ENCODE results near the gene WNT7A.

Gene WNT7A

DNA sequence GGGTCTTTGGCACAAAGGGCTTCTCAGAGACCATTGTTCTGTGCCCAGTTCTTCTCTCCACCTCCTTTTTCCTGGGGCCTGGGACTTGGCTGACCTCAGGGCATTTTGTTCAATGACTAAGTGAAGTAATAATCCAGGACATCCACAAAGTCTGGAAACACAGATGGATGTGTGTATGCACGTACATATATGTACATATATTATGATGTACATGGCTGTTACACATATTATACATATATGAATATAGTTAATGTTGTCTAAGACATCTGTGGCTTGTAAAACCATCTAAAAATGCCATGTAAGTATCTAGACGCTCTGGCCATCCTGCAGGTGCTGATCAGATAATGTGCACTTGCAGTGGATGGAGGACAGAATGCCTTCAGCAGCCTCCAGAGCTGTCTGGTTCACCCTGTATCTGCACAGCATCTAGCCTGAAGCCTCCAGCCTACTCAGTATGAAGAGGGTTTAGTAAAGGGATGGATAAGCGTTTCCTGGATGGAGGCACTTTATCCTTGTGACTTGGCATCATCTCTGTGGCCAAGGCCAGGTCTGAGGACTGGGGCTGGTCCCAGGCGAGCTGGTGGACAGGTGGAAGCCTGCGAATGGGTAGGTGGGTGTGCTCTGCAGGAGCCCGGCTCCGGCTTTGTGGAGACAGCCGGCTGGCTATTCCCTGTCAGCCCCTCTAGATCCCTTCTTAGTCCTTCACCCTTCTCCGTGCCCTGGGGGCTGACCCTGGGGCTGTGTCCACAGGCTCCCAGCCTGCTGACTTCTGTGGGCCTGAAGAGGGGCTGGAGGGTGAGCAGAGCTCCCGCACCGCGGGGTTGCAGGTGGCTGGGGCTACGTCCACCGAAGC, 88.4 kb downstream of the WNT7A start:
- DNase-seq: no peak

GRCh38 chr3:13790376-13791197, 89.3 kb downstream of the WNT7A start:
- no peak for DNase-seq

DNA sequence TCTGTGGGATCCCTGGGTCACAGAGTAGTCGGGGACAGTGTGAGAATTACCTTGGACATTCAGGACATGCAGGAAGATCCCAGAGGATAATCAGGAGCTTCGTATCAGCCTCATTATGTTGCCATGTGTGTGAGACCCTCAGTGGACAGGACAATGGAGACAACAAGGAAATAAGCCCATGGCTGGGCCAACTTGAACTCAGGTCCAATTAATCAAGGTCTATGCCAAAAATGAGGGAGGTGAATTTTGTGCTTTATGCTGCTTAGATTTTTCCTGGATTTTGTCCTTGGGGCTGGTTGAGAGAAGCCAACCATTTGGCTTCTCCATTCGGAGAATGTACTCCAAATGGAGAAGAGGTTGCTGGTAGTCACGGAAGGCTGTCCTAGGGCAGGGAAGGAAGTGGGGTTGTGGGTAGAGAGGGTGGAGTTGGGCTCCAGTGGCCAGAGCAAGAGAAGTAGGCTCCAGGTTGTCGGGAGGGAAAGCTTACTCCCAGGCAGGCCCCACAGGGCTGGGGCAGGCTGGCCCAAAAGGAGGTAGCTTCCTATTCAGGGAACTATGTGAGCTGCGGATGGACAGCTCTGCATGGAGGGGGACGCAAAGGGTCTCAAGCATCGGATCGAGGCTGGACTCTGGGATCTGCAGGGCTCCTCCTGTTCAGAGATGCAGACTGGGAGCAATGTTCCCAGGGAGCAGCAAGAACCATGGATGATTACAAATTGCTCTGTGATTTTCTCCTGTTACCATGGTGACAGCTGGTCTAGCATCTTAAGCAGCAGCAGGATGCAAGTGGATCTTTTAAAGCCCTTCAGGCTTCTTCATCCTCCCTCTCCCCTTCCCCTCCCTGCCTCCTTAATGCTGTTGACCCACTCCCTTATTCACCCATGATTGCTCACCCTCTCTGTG, 91.1 kb downstream of the WNT7A start:
- no peak for DNase-seq

- no peak for DNase-seq
These were observed 92.2 kb downstream of the WNT7A start for GRCh38 chr3:13787533-13788132.

DNA sequence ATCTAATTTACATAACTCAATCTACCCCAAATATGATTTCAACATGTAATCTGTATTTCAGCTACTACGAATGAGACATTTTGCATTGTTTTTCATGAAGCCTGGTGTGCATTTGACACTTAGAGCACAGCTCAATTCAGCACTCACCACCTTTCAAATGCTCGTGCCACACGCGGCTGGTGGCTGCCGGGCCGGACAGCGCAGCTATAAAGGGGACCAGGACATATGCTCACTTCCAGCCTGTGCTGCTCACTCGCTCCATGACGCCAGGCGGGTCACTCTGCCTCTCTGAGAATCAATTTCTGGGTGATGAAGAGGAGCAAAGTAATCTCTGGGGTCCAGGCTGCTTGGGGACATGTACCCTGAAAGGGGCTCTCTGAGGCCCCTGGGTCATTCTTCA, 93.1 kb downstream of the WNT7A start:
- DNase-seq: no peak

DNA sequence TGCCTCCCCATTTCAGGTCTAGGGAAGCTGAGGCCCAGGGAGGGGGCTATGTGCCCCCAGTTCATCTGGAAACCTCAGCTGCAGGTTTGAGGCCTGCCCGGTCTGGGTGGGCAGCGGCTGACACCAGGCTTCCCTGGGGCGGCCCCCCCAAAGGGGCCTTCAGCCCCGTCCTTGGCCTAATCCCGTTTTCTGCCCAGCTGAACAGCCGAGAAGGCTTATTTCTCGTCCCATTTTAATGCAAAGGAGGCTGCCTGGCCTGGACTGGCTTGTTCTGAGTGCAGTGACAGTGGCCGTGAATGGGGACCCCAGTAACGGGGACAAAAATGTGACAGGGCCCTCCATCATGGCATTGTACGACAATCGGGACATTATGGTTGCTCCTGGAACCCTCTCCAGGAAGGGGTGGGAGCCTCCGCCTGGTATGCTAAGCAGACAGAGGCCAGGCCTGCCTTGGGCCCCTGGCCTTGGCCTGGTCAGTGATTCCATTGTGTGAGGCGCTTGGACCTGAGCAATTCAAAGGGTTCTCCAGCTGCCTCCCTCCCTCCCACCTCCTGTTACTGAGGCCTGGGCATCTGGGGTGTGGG, 93.9 kb downstream of the WNT7A start:
- DNase-seq: no peak

DNA sequence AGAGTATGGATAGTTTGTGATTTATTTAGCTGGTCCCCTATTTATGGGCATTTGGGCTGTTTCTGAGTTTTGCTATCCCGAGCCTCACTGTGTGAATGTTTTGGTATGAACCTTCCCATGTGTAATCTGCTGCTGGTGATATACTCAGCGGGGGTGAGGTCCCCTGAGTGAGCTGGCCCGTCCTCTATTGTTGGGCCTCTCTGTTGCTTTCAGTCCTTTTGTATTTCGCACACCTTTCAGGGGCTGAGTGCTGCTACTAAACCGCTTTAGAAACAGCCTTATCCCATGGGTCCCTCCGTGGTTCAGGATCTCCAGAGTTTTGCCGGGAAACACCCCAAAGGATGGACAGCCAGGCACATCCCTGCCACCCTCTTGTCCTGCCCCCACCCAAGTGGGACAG, 94.5 kb downstream of the WNT7A start:
- no peak for DNase-seq

DNA sequence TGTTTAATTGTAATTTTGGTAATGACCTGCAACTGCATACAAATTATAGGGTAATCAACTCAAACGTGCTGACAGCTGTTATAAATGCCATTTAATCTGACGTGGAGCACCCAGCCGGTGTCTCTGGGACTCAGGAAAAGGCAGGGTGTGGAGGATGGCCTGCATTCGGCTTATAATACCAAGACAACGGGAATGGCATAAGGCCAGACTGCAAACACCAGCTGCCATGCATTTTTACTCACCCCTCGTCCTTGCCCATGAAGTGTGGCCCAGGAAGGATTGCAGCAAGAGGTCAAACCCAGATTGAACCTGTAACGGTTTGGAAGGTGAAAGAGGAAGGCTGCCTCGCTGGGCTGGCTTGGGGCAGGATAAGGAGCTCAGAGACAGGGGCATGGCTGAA, 96.4 kb downstream of the WNT7A start:
- DNase-seq: no peak

DNA sequence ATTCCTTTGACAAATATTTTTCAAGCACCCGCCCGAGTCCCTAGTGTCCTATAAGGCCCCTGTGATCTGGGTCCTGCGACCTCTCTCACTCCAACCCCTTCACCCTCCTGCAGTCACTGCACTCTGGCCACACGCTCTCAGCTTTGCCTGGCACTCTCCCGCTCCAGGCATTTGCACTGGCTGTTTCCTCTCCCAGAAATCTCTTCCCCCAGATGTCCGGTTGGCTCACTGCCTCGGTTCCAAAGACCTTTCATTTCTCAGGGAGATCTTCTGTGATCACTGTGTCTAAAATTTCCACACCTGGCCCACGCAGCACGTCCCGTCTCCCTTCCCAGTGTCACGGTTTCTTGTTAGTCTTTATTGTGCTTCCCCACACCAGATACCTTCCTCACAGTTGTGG, 97.4 kb downstream of the WNT7A start:
- no peak for DNase-seq

DNA sequence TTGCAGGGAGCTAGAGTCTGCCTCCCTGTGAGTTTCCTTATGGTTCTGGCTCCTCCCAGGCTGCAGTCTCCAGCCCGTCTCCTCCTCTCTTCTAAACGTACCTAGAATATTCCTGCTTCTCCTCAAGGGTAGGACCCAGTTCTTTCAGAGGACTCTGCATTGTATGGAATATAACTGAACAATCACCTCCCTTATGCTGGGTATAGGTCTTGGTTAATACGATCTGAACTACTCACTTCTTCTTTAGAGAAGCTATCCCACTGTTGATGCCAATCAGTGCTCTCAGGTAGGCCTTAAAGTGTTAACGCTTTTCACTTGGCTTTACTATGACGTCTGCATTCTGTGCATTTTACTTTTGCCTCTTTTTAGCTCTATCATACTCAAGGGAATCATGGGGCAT, 98.5 kb downstream of the WNT7A start:
- no peak for DNase-seq

- no peak for DNase-seq
These were observed 99.3 kb downstream of the WNT7A start for GRCh38 chr3:13780432-13781176.

DNA sequence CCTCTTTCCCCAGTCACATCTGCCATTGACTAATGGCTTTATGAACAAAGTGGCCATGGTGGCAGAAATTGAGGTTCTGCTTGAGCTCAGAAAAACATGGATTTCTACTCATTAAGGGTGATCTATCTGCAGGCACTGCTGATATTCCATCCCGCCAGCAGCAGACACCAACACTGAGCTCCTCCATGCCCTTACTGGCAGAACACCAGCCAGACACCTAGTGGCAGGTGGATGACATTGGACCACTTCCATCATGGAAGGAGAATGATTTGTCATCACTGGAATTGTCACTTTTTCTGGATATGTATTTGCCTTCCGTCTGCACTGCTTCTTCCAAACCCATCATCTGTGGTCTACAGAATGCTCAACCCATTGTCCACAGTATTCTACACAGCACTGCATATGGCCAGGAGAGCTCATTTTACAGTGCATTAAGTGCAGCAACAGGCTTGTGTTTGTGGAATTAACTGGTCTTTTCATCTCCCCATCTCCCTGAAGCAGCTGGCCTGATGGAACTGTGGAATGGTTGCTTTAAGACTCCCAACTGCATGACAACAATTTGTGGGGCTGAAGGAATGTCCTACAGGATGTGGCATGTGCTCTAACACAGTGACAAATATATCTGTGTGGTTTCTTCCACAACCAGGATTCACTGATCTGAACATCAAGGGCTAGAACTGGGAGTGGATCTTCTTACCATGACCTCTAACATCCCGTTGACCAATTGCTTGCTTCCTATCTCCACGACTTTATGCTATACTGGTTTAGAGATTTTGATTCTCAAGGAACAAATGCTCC, 103.4 kb downstream of the WNT7A start:
- DNase-seq: no peak

- DNase-seq: no peak
These were observed 106.8 kb downstream of the WNT7A start for GRCh38 chr3:13772885-13773745.

DNA sequence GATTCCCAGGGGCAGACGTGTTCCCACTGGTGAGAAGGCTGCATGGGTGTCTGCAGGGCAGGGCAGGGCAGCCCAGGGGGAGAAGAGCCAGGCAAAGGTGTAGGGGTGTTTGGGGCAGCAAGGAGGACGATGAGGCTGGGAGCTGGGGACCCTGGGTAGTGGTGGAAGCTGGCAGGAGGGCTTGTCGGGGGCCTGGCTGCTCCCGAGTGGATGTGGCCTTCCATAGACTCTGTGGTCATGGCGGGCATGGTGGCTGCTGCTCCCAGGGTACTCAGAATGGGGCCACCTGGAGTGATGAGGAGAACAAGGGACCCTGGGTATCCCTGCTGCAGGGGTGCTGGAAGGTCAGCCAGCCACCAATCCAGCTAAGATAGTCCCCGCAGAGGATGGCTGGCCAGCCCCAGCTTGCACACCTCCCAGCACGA, 107.5 kb downstream of the WNT7A start:
- DNase-seq: no peak

DNA sequence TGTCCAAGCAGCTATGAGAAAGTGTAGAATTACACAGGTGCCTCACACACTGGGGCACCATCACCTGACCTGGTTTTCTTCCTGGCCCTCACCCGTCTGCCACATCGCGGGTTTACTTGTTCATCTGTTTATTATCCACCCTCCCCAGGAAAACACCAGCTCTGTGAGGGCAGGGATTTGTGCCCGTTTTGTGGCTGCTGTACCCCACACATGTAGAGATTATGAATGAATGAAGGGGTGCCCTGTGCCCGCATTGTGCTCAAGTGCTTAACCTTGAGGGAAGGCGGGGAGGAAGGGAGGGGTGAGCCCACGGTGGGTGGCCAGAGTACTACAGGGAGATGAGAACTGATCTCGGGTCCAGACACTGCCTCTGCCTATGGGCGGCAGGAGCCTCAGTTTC, 108.4 kb downstream of the WNT7A start:
- no peak for DNase-seq

DNA sequence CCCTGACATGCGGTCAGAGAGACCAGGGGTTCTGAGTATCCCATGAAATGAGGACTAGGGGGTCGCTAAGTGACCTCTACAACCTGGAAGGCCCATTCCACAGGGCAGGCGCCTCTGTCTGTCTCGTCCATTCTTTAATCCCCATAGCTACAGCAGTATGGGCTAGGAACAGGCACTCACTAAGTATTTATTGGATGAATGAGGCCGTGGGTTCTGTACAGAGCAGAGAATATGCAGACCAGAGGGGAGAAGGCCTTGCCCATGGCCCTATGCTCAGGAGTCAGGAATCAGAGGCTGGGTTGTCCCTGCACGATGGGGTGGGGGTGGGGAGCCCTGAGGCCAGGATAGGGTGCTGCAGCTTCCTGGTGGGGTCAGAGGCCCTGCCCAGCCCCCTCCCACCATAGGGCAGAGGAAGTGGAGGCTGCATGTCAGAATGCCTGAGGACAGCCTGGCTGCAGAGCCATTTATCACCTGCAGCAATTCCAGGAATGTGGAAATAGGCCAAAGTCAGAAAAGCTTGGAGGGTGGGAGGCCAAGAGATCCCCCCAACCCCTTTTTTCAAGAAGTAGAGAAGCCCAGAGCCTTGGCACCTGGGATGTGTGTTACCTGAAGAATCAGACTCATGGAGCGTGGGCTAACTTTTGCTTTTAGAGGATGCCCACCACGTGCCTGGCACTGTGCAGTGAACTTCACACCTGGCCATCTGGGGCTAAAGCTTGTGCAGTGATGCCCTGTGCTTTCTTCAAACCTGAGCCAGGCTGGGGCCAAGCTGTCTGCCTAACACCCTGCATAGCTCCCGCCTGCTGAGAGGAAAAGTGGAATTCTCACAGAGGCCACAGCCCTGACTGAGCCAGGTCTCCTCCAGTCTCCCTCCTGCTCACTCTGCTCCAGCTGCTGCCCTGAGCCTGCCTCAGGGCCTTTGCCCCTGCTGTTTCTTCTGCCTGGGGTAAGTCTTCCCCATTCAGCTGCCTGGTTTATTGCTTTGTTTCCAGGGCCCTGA, 109.4 kb downstream of the WNT7A start:
- DNase-seq: no peak

GRCh38 chr3:13769422-13769821, 110.4 kb downstream of the WNT7A start:
- no peak for DNase-seq

- DNase-seq: no peak
These were observed 111.4 kb downstream of the WNT7A start for GRCh38 chr3:13768453-13768852.
